Measurements from ENCODE around the gene DOK6. TPM values are rescaled to one million over a fixed set of nuclear protein-coding genes. Genes with fewer than 3 reads are reported as not detected.

Gene DOK6
- total and polyA plus RNA-seq, 2 donors (not counting 1 experiment from before 2014, with no cell fraction given): not detected

DNA sequence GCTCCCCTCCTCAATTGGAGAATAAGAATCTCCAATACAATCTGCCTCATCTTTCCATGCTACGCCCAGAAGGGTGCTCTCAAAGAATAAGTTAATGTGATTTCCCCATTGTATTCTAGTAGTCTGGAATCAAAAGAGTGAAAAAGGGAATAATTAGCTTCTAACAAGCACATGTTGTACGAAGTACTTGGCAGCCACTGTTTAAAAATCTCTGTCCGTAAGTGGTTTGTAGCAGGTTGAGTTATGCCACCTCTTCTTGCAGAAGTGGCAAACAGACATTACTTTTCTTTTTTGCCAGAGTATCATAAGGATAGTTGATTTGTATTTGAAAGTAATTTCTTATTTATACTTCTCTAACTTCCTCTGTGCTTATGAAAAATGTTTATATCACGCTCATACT is 362.3 kb downstream of the DOK6 start:
- Mint-ChIP-seq H3K4me1 (no peaks in the 10 kb centered on the region), H3K4me3 (no peak overlapping the region), H3K27ac (no peak overlapping the region), H3K9me3 (ENCODE audit: insufficient read depth) (no peaks in the 10 kb centered on the region), H3K27me3 (peaks cover 5% of the 10 kb centered on the region)
- Histone ChIP-seq H3K4me3 (ENCODE audit: control extremely low read depth in 1 of 5, extremely low read depth in 1 of 5, insufficient read depth in 1 of 5, low read depth in 2 of 5, low read length in 4 of 5) (no peak overlapping the region), H3K4me2 (replicated peaks; ENCODE audit: low read depth, low read length, poor library complexity, severe bottlenecking) (no peak overlapping the region), H3K9me3 (ENCODE audit: control extremely low read depth in 1 of 3, control insufficient read depth in 2 of 3, insufficient read depth in 1 of 3, low read length in 2 of 3) (no peaks in the 10 kb centered on the region), H3K27me3 (replicated peaks in 1 of 4; ENCODE audit: control extremely low read depth in 1 of 4, control insufficient read depth in 3 of 4, insufficient read depth in 4 of 4, low read length in 3 of 4) (no peaks in the 10 kb centered on the region), H3K9ac (ENCODE audit: low read length) (no peak overlapping the region), H3K36me3 (replicated peaks in 1 of 2; ENCODE audit: control extremely low read depth in 1 of 2, control insufficient read depth in 1 of 2, extremely low read depth in 1 of 2, insufficient read depth in 2 of 2, low read length in 1 of 2) (no peaks in the 10 kb centered on the region), H2AFZ (ENCODE audit: insufficient read depth, low read depth, low read length, poor library complexity, severe bottlenecking) (no peak overlapping the region), H3K79me2 (ENCODE audit: control insufficient read depth, insufficient read depth, low read length) (no peaks in the 10 kb centered on the region), H4K20me1 (ENCODE audit: control insufficient read depth, insufficient read depth, low read length, poor library complexity, severe bottlenecking) (no peaks in the 10 kb centered on the region), H3K4me1 (ENCODE audit: control insufficient read depth in 2 of 2, insufficient read depth in 2 of 2, low read length in 2 of 2) (no peaks in the 10 kb centered on the region), H3K27ac (ENCODE audit: low read length in 2 of 2) (no peak overlapping the region)
- WGBS (ENCODE audit: insufficient coverage): no CpG with 5 or more reads among the region's 4 CpGs
- intact Hi-C loops (cut with micrococcal nuclease): no loop called here
- DNase-seq (no peak), ATAC-seq (ENCODE audit: low read depth) (no peak)
- TF ChIP-seq, protein P1, sequence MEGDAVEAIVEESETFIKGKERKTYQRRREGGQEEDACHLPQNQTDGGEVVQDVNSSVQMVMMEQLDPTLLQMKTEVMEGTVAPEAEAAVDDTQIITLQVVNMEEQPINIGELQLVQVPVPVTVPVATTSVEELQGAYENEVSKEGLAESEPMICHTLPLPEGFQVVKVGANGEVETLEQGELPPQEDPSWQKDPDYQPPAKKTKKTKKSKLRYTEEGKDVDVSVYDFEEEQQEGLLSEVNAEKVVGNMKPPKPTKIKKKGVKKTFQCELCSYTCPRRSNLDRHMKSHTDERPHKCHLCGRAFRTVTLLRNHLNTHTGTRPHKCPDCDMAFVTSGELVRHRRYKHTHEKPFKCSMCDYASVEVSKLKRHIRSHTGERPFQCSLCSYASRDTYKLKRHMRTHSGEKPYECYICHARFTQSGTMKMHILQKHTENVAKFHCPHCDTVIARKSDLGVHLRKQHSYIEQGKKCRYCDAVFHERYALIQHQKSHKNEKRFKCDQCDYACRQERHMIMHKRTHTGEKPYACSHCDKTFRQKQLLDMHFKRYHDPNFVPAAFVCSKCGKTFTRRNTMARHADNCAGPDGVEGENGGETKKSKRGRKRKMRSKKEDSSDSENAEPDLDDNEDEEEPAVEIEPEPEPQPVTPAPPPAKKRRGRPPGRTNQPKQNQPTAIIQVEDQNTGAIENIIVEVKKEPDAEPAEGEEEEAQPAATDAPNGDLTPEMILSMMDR (IDR thresholded peaks at IDR 0.05): no peak
- no peak for TF ChIP-seq EZH2 (IDR thresholded peaks at IDR 0.05; ENCODE audit: borderline replicate concordance, insufficient read depth, low read depth, low read length, poor library complexity, severe bottlenecking)
- ChIA-PET POLR2A (no interaction called here), CTCF (no interaction called here)

DNA sequence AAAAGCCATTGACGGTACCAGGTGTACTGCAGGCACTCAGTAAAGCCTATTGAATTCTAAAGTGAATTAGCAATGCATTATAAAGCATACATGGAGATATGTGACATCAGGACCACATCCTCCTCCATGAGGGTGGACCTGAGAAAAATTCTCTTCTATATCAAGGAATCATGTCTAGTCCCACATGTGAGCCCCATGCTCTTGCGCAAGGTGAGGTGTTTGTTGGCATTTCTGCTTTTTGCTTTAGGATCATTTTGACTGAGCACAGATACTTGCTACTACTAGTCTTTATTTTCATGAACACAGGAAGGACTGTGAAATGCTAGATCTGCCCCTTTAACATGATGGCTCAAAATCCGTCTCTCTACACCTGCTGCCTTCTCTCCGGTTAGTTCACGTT is 363.1 kb downstream of the DOK6 start:
- no peaks in the 10 kb centered on the region for H3K9me3 Mint-ChIP-seq (ENCODE audit: insufficient read depth)
- H3K4me2 ChIP-seq (replicated peaks; ENCODE audit: low read depth, low read length, poor library complexity, severe bottlenecking): no peak overlapping the region
- peaks cover 5% of the 10 kb centered on the region for H3K27me3 Mint-ChIP-seq
- H4K20me1 ChIP-seq (ENCODE audit: control insufficient read depth, insufficient read depth, low read length, poor library complexity, severe bottlenecking): no peaks in the 10 kb centered on the region
- H3K4me3 Mint-ChIP-seq: no peak overlapping the region
- ATAC-seq (ENCODE audit: low read depth) (no peak), DNase-seq (no peak)
- H3K36me3 ChIP-seq (replicated peaks in 1 of 2; ENCODE audit: control extremely low read depth in 1 of 2, control insufficient read depth in 1 of 2, extremely low read depth in 1 of 2, insufficient read depth in 2 of 2, low read length in 1 of 2): no peaks in the 10 kb centered on the region
- H3K9ac ChIP-seq (ENCODE audit: low read length): no peak overlapping the region
- no peaks in the 10 kb centered on the region for H3K4me1 Mint-ChIP-seq
- H2AFZ ChIP-seq (ENCODE audit: insufficient read depth, low read depth, low read length, poor library complexity, severe bottlenecking): no peak overlapping the region
- H3K27ac ChIP-seq (ENCODE audit: low read length in 2 of 2): no peak overlapping the region
- no peaks in the 10 kb centered on the region for H3K79me2 ChIP-seq (ENCODE audit: control insufficient read depth, insufficient read depth, low read length)
- H3K4me3 ChIP-seq (ENCODE audit: control extremely low read depth in 1 of 5, extremely low read depth in 1 of 5, insufficient read depth in 1 of 5, low read depth in 2 of 5, low read length in 4 of 5): no peak overlapping the region
- TF ChIP-seq, protein P1 (IDR thresholded peaks at IDR 0.05): no peak
- 100% methylated on average over 1 of the region's 5 CpGs for WGBS (ENCODE audit: insufficient coverage)
- H3K27me3 ChIP-seq (replicated peaks in 1 of 4; ENCODE audit: control extremely low read depth in 1 of 4, control insufficient read depth in 3 of 4, insufficient read depth in 4 of 4, low read length in 3 of 4): no peaks in the 10 kb centered on the region
- POLR2A ChIA-PET: no interaction called here
- CTCF ChIA-PET: no interaction called here
- no peak overlapping the region for H3K27ac Mint-ChIP-seq
- no peaks in the 10 kb centered on the region for H3K9me3 ChIP-seq (ENCODE audit: control extremely low read depth in 1 of 3, control insufficient read depth in 2 of 3, insufficient read depth in 1 of 3, low read length in 2 of 3)
- H3K4me1 ChIP-seq (ENCODE audit: control insufficient read depth in 2 of 2, insufficient read depth in 2 of 2, low read length in 2 of 2): no peaks in the 10 kb centered on the region
- intact Hi-C loops (cut with micrococcal nuclease): no loop called here

Data from B cell (primary cell).